ENCODE results near the gene ELOVL3. TPM values are rescaled to one million over a fixed set of nuclear protein-coding genes. Genes with fewer than 3 reads are reported as not detected.

Gene ELOVL3
- total and polyA plus RNA-seq, 2 experiments from 2014 or later = 0.59 TPM; not detected in 1

- Histone ChIP-seq H3K9me2 (ENCODE audit: insufficient read depth) (no peaks in the 10 kb centered on the region), H3K27me3 (ENCODE audit: insufficient read depth) (peaks cover 58% of the 10 kb centered on the region), H4K20me1 (replicated peaks; ENCODE audit: insufficient read depth) (peaks cover 25% of the 10 kb centered on the region), H3K4me2 (no peak overlapping the region), H3K27ac (ENCODE audit: low read depth) (no peak overlapping the region), H3K79me2 (replicated peaks; ENCODE audit: insufficient read depth) (peaks cover 26% of the 10 kb centered on the region), H3F3A (replicated peaks; ENCODE audit: low read depth) (no peaks in the 10 kb centered on the region), H3K4me3 (no peak overlapping the region), H2AFZ (no peak overlapping the region), H3K36me3 (ENCODE audit: insufficient read depth) (no peaks in the 10 kb centered on the region), H3K4me1 (ENCODE audit: insufficient read depth) (peaks cover 15% of the 10 kb centered on the region)
- ATAC-seq (no peak), DNase-seq (ENCODE audit: low spot score) (no peak)
- H3K27me3 Mint-ChIP-seq (ENCODE audit: insufficient read depth, low read depth, poor library complexity) = peaks cover 54% of the 10 kb centered on the region
- H3K9me3 Mint-ChIP-seq = no peaks in the 10 kb centered on the region; the same call in 2 of the 3 replicates
- H3K27ac Mint-ChIP-seq = no peak overlapping the region
- H3K4me3 Mint-ChIP-seq = no peak overlapping the region; the same call in 2 of the 3 replicates
- no peaks in the 10 kb centered on the region; the same call in 2 of the 3 replicates for H3K36me3 Mint-ChIP-seq (ENCODE audit: low read depth)
- no peak for TF ChIP-seq CTCF (conservative IDR thresholded peaks at IDR 0.05; ENCODE audit: low read depth in 2 of 2)
- no peak for TF ChIP-seq ZNF331 (CRISPR knock-in tag; IDR thresholded peaks at IDR 0.05; ENCODE audit: low read depth)
- no peak for TF ChIP-seq EZH2 (IDR thresholded peaks at IDR 0.05; ENCODE audit: low read depth, unreplicated experiment)
- no peak for TF ChIP-seq ETS1 (IDR thresholded peaks at IDR 0.05)
- TF ChIP-seq JUNB (IDR thresholded peaks at IDR 0.05; ENCODE audit: unreplicated experiment) = no peak
- no peak for TF ChIP-seq ZNF114 (CRISPR knock-in tag; IDR thresholded peaks at IDR 0.05)
- no peak for TF ChIP-seq POLR2AphosphoS5 (IDR thresholded peaks at IDR 0.05; ENCODE audit: low read depth)
- no peak for TF ChIP-seq CREB1 (CRISPR knock-in tag; IDR thresholded peaks at IDR 0.05; ENCODE audit: low read depth)
- no peak for TF ChIP-seq REST (IDR thresholded peaks at IDR 0.05; ENCODE audit: unreplicated experiment)
- TF ChIP-seq STAT1 (IDR thresholded peaks at IDR 0.05; ENCODE audit: unreplicated experiment) = no peak
- TF ChIP-seq NANOG (IDR thresholded peaks at IDR 0.05; ENCODE audit: borderline replicate concordance) = no peak
- TF ChIP-seq EZH2phosphoT487 (IDR thresholded peaks at IDR 0.05; ENCODE audit: unreplicated experiment) = no peak
- TF ChIP-seq, protein P1, sequence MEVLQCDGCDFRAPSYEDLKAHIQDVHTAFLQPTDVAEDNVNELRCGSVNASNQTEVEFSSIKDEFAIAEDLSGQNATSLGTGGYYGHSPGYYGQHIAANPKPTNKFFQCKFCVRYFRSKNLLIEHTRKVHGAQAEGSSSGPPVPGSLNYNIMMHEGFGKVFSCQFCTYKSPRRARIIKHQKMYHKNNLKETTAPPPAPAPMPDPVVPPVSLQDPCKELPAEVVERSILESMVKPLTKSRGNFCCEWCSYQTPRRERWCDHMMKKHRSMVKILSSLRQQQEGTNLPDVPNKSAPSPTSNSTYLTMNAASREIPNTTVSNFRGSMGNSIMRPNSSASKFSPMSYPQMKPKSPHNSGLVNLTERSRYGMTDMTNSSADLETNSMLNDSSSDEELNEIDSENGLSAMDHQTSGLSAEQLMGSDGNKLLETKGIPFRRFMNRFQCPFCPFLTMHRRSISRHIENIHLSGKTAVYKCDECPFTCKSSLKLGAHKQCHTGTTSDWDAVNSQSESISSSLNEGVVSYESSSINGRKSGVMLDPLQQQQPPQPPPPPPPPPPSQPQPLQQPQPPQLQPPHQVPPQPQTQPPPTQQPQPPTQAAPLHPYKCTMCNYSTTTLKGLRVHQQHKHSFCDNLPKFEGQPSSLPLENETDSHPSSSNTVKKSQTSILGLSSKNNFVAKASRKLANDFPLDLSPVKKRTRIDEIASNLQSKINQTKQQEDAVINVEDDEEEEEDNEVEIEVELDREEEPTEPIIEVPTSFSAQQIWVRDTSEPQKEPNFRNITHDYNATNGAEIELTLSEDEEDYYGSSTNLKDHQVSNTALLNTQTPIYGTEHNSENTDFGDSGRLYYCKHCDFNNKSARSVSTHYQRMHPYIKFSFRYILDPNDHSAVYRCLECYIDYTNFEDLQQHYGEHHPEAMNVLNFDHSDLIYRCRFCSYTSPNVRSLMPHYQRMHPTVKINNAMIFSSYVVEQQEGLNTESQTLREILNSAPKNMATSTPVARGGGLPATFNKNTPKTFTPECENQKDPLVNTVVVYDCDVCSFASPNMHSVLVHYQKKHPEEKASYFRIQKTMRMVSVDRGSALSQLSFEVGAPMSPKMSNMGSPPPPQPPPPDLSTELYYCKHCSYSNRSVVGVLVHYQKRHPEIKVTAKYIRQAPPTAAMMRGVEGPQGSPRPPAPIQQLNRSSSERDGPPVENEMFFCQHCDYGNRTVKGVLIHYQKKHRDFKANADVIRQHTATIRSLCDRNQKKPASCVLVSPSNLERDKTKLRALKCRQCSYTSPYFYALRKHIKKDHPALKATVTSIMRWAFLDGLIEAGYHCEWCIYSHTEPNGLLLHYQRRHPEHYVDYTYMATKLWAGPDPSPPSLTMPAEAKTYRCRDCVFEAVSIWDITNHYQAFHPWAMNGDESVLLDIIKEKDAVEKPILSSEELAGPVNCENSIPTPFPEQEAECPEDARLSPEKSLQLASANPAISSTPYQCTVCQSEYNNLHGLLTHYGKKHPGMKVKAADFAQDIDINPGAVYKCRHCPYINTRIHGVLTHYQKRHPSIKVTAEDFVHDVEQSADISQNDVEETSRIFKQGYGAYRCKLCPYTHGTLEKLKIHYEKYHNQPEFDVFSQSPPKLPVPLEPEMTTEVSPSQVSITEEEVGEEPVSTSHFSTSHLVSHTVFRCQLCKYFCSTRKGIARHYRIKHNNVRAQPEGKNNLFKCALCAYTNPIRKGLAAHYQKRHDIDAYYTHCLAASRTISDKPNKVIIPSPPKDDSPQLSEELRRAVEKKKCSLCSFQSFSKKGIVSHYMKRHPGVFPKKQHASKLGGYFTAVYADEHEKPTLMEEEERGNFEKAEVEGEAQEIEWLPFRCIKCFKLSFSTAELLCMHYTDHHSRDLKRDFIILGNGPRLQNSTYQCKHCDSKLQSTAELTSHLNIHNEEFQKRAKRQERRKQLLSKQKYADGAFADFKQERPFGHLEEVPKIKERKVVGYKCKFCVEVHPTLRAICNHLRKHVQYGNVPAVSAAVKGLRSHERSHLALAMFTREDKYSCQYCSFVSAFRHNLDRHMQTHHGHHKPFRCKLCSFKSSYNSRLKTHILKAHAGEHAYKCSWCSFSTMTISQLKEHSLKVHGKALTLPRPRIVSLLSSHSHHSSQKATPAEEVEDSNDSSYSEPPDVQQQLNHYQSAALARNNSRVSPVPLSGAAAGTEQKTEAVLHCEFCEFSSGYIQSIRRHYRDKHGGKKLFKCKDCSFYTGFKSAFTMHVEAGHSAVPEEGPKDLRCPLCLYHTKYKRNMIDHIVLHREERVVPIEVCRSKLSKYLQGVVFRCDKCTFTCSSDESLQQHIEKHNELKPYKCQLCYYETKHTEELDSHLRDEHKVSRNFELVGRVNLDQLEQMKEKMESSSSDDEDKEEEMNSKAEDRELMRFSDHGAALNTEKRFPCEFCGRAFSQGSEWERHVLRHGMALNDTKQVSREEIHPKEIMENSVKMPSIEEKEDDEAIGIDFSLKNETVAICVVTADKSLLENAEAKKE (CRISPR knock-in tag; IDR thresholded peaks at IDR 0.05) = no peak
- peaks cover 29% of the 10 kb centered on the region for H3K4me1 Mint-ChIP-seq
These were observed 17.2 kb downstream of the ELOVL3 start for GRCh38 chr10:102243309-102243708.

Data from GM23338 (cell line).